Stimulated activated naive CD8-positive, alpha-beta T cell treated with anti-CD3 and anti-CD28 coated beads, Interleukin-15, Interleukin-2, amounts not matched to agents 100 ng/mL and 50 ng/mL, for 24 hours (primary cell): ENCODE measurements around the gene PELI3.
"Not testable (repeated sequence)": the region's sequence is repeated elsewhere in the genome, so short reads cannot be mapped to it uniquely, and the experiment has no call there.

Experiments
- H3K27ac Mint-ChIP-seq: one replicate; pipeline ENCODE4 v1.8.0; 2021; ENCODE audit warnings: mild to moderate bottlenecking, mixed read lengths
- H3K27me3 Mint-ChIP-seq: one replicate; pipeline ENCODE4 v1.8.0; 2021; ENCODE audit warnings: mixed read lengths
- H3K36me3 Mint-ChIP-seq: one replicate; pipeline ENCODE4 v1.8.0; 2021; ENCODE audit warnings: low read depth, mixed read lengths
- H3K4me1 Mint-ChIP-seq: one replicate; pipeline ENCODE4 v1.8.0; 2021; ENCODE audit warnings: low read depth, mixed read lengths
- H3K4me3 Mint-ChIP-seq: one replicate; pipeline ENCODE4 v1.8.0; 2021; ENCODE audit warnings: mild to moderate bottlenecking, mixed read lengths
- H3K9me3 Mint-ChIP-seq: one replicate; pipeline ENCODE4 v1.8.0; 2021; ENCODE audit warnings: mixed read lengths

The PELI3 gene

GRCh38 chr11:66466225-66467033 lies at the start of gene PELI3:
PELI3 (plus strand) TSS chr11:66466905; CDS start chr11:66468129, 1,224 bp downstream.
- peaks cover 8% of the 10 kb centered on the region for H3K9me3 Mint-ChIP-seq
- peaks cover 44% of the 10 kb centered on the region for H3K4me1 Mint-ChIP-seq
- H3K27me3 Mint-ChIP-seq = no peaks in the 10 kb centered on the region
- peaks cover 2% of the 10 kb centered on the region for H3K36me3 Mint-ChIP-seq
- peak within 1 kb of the TSS; percentile 86 for H3K4me3 Mint-ChIP-seq
- peak within 1 kb of the TSS; percentile 59 for H3K27ac Mint-ChIP-seq

GRCh38 chr11:66417000-66417399 lies 49.7 kb upstream of the PELI3 start:
- Mint-ChIP-seq H3K4me3 (no peak overlapping the region), H3K27me3 (peaks cover 68% of the 10 kb centered on the region), H3K4me1 (peaks cover 47% of the 10 kb centered on the region), H3K36me3 (no peaks in the 10 kb centered on the region), H3K9me3 (no peaks in the 10 kb centered on the region), H3K27ac (no peak overlapping the region)

GRCh38 chr11:66418168-66418985 lies 48.3 kb upstream of the PELI3 start:
- Mint-ChIP-seq H3K27me3 (peaks cover 61% of the 10 kb centered on the region), H3K9me3 (no peaks in the 10 kb centered on the region), H3K27ac (peak overlapping the region; percentile 53)

GRCh38 chr11:66418986-66419308 lies 47.8 kb upstream of the PELI3 start:
- Mint-ChIP-seq H3K27ac (no peak overlapping the region), H3K36me3 (no peaks in the 10 kb centered on the region), H3K9me3 (no peaks in the 10 kb centered on the region), H3K4me3 (peak overlapping the region; percentile 68), H3K27me3 (peaks cover 58% of the 10 kb centered on the region), H3K4me1 (peaks cover 47% of the 10 kb centered on the region)

More at GRCh38 chr11:66418168-66418985, 48.3 kb upstream of the PELI3 start:
- H3K36me3 Mint-ChIP-seq = no peaks in the 10 kb centered on the region
- H3K4me1 Mint-ChIP-seq = peaks cover 47% of the 10 kb centered on the region
- peak overlapping the region; percentile 68 for H3K4me3 Mint-ChIP-seq

GRCh38 chr11:66419825-66420224 lies 46.9 kb upstream of the PELI3 start:
- peaks cover 49% of the 10 kb centered on the region for H3K27me3 Mint-ChIP-seq
- H3K36me3 Mint-ChIP-seq = no peaks in the 10 kb centered on the region
- peaks cover 47% of the 10 kb centered on the region for H3K4me1 Mint-ChIP-seq
- no peak overlapping the region for H3K4me3 Mint-ChIP-seq
- H3K9me3 Mint-ChIP-seq = no peaks in the 10 kb centered on the region
- no peak overlapping the region for H3K27ac Mint-ChIP-seq

- Mint-ChIP-seq H3K9me3 (no peaks in the 10 kb centered on the region), H3K36me3 (no peaks in the 10 kb centered on the region), H3K27me3 (peaks cover 39% of the 10 kb centered on the region), H3K27ac (no peak within 1 kb of the TSS), H3K4me3 (no peak within 1 kb of the TSS), H3K4me1 (peaks cover 47% of the 10 kb centered on the region)
Measured at GRCh38 chr11:66420671-66421476, 45.8 kb upstream of the PELI3 start, which contains the start of gene NPAS4. NPAS4 (plus strand) TSS chr11:66421035; CDS start chr11:66421180, 145 bp downstream.

- Mint-ChIP-seq H3K4me3 (no peak overlapping the region), H3K27me3 (peaks cover 31% of the 10 kb centered on the region), H3K9me3 (no peaks in the 10 kb centered on the region), H3K36me3 (no peaks in the 10 kb centered on the region), H3K27ac (no peak overlapping the region), H3K4me1 (peaks cover 39% of the 10 kb centered on the region)
Measured at GRCh38 chr11:66421492-66422205, 45.1 kb upstream of the PELI3 start.

GRCh38 chr11:66426314-66426713 lies 40.4 kb upstream of the PELI3 start:
- Mint-ChIP-seq H3K4me3 (no peak overlapping the region), H3K27me3 (no peaks in the 10 kb centered on the region), H3K4me1 (peaks cover 8% of the 10 kb centered on the region), H3K36me3 (peaks cover 19% of the 10 kb centered on the region), H3K9me3 (no peaks in the 10 kb centered on the region), H3K27ac (no peak overlapping the region)

- Mint-ChIP-seq H3K9me3 (no peaks in the 10 kb centered on the region), H3K27ac (no peak overlapping the region), H3K4me1 (peaks cover 3% of the 10 kb centered on the region), H3K4me3 (no peak overlapping the region), H3K36me3 (peaks cover 35% of the 10 kb centered on the region), H3K27me3 (no peaks in the 10 kb centered on the region)
Measured at GRCh38 chr11:66428933-66429332, 37.8 kb upstream of the PELI3 start.

GRCh38 chr11:66429983-66430602 lies 36.6 kb upstream of the PELI3 start:
- H3K36me3 Mint-ChIP-seq = peaks cover 38% of the 10 kb centered on the region
- no peaks in the 10 kb centered on the region for H3K27me3 Mint-ChIP-seq
- no peak overlapping the region for H3K27ac Mint-ChIP-seq
- no peak overlapping the region for H3K4me3 Mint-ChIP-seq
- no peaks in the 10 kb centered on the region for H3K9me3 Mint-ChIP-seq
- H3K4me1 Mint-ChIP-seq = peaks cover 3% of the 10 kb centered on the region

- not testable (repeated sequence) for H3K27me3 Mint-ChIP-seq, H3K4me1 Mint-ChIP-seq, H3K9me3 Mint-ChIP-seq, H3K4me3 Mint-ChIP-seq
- Mint-ChIP-seq H3K36me3 (peaks cover 48% of the 10 kb centered on the region), H3K27ac (peak overlapping the region; percentile 15)
Measured at GRCh38 chr11:66431287-66431686, 35.4 kb upstream of the PELI3 start.

- H3K36me3 Mint-ChIP-seq = peaks cover 54% of the 10 kb centered on the region
- not testable (repeated sequence) for H3K4me3 Mint-ChIP-seq, H3K27me3 Mint-ChIP-seq
Measured at GRCh38 chr11:66431871-66432329, 34.8 kb upstream of the PELI3 start.

GRCh38 chr11:66432597-66432996 lies 34.1 kb upstream of the PELI3 start:
- Mint-ChIP-seq H3K36me3 (peaks cover 54% of the 10 kb centered on the region), H3K27ac (no peak overlapping the region), H3K9me3 (no peaks in the 10 kb centered on the region), H3K4me3 (no peak overlapping the region), H3K27me3 (no peaks in the 10 kb centered on the region), H3K4me1 (peaks cover 14% of the 10 kb centered on the region)

More at GRCh38 chr11:66431871-66432329, 34.8 kb upstream of the PELI3 start:
- not testable (repeated sequence) for H3K4me1 Mint-ChIP-seq, H3K27ac Mint-ChIP-seq, H3K9me3 Mint-ChIP-seq
